ENCODE data around the gene SH3BGRL2.

SH3BGRL2 gene

DNA sequence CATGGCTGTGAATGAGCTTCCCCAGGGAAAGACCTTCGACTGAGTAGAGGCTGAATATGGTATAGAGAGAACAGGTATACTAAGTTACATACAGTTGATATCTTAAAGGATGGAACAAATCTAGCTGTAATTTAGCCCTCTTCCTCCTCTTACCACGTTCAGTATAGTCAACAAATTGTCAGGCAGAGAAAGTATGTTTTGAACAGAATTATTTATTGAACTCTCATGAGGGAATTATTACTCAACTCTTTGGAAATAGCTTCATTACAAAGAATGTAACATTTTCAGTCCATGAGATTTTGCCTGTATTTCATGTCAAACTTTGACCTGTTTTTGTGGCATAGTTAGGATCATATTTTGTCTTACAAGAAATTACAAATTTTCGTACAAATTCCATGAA lies 63.0 kb downstream of the SH3BGRL2 start:
- no peak for TF ChIP-seq RAD21 (IDR thresholded peaks at IDR 0.05; ENCODE audit: low read depth)
- TF ChIP-seq, protein P1, sequence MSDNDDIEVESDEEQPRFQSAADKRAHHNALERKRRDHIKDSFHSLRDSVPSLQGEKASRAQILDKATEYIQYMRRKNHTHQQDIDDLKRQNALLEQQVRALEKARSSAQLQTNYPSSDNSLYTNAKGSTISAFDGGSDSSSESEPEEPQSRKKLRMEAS (IDR thresholded peaks at IDR 0.05): no peak
- no peak for TF ChIP-seq EP300 (IDR thresholded peaks at IDR 0.05; ENCODE audit: borderline replicate concordance)
- no peak for TF ChIP-seq NFIC (IDR thresholded peaks at IDR 0.05)
- TF ChIP-seq, protein P2, sequence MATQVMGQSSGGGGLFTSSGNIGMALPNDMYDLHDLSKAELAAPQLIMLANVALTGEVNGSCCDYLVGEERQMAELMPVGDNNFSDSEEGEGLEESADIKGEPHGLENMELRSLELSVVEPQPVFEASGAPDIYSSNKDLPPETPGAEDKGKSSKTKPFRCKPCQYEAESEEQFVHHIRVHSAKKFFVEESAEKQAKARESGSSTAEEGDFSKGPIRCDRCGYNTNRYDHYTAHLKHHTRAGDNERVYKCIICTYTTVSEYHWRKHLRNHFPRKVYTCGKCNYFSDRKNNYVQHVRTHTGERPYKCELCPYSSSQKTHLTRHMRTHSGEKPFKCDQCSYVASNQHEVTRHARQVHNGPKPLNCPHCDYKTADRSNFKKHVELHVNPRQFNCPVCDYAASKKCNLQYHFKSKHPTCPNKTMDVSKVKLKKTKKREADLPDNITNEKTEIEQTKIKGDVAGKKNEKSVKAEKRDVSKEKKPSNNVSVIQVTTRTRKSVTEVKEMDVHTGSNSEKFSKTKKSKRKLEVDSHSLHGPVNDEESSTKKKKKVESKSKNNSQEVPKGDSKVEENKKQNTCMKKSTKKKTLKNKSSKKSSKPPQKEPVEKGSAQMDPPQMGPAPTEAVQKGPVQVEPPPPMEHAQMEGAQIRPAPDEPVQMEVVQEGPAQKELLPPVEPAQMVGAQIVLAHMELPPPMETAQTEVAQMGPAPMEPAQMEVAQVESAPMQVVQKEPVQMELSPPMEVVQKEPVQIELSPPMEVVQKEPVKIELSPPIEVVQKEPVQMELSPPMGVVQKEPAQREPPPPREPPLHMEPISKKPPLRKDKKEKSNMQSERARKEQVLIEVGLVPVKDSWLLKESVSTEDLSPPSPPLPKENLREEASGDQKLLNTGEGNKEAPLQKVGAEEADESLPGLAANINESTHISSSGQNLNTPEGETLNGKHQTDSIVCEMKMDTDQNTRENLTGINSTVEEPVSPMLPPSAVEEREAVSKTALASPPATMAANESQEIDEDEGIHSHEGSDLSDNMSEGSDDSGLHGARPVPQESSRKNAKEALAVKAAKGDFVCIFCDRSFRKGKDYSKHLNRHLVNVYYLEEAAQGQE (IDR thresholded peaks at IDR 0.05; ENCODE audit: low read depth): no peak
- TF ChIP-seq YY1 (IDR thresholded peaks at IDR 0.05; ENCODE audit: low read depth): no peak
- no peak for TF ChIP-seq TAF1 (IDR thresholded peaks at IDR 0.05; ENCODE audit: low read depth)
- TF ChIP-seq, protein P3, sequence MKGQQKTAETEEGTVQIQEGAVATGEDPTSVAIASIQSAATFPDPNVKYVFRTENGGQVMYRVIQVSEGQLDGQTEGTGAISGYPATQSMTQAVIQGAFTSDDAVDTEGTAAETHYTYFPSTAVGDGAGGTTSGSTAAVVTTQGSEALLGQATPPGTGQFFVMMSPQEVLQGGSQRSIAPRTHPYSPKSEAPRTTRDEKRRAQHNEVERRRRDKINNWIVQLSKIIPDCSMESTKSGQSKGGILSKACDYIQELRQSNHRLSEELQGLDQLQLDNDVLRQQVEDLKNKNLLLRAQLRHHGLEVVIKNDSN (IDR thresholded peaks at IDR 0.05): no peak
- TF ChIP-seq ZBTB7A (IDR thresholded peaks at IDR 0.05; ENCODE audit: low read depth): no peak

DNA sequence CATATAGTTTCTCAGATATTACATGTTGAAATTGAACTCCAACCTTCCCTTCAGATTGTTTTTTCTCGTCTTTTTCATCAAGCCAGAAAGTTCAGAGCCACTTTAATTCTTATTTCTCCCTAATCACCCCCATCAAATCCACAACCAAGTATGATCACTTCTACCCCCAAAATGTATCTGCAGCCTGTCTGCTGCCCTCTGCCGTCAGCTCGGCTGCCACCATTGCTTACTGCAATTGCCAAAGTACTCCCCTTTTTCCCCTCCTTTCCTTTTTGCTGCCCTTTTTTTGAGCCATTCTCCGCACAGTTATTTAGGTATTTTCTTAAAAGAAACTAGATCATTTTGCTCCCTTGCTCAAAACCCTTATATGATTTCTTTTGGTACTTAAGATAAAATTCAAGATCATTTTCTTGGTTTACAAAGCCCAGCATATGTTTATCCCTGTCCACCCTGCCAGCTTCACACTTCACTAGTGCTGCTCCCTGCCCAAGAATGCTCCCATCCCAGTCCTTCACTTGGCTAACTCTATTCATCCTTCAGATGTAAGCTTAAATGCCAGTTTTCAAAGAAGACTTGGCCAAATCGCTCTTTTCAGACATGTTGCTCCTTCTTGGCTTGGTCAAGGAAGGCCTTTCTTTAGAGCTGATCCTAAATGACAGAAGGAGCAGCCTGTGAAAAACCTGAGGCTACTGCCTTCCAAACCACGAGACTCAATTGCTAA lies 63.7 kb downstream of the SH3BGRL2 start:
- TF ChIP-seq CEBPB (IDR thresholded peaks at IDR 0.05) (no peak), FOXM1 (IDR thresholded peaks at IDR 0.05; ENCODE audit: borderline replicate concordance, low read depth) (no peak), TEAD4 (IDR thresholded peaks at IDR 0.05) (no peak), EP300 (IDR thresholded peaks at IDR 0.05; ENCODE audit: borderline replicate concordance) (no peak), NFIC (IDR thresholded peaks at IDR 0.05) (no peak), TAF1 (IDR thresholded peaks at IDR 0.05; ENCODE audit: low read depth) (no peak)
- TF ChIP-seq, protein P1 (IDR thresholded peaks at IDR 0.05): no peak

DNA sequence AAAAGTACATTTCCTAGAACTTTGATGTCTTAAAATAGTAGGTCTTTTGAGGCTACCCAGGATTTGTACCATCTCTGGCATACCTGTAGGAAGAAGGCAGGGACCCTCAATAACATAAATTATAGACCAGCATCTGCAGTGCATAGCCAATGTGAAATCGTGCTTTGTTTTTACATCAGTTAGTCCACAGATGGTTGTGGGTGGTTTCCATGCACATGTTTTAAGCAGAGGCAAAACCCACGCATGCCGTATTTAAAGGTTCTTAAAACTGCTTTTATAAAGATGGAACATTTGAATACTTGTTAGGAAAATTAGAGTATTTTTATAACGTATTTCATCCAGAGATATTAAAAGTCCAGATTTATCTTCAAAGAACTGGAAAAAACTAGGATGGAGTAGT lies 66.3 kb downstream of the SH3BGRL2 start:
- TF ChIP-seq CEBPB (IDR thresholded peaks at IDR 0.05) (no peak), FOXM1 (IDR thresholded peaks at IDR 0.05; ENCODE audit: borderline replicate concordance, low read depth) (no peak), RAD21 (IDR thresholded peaks at IDR 0.05; ENCODE audit: low read depth) (no peak), CREB1 (IDR thresholded peaks at IDR 0.05; ENCODE audit: low read depth) (no peak), TEAD4 (IDR thresholded peaks at IDR 0.05) (no peak), TCF12 (IDR thresholded peaks at IDR 0.05; ENCODE audit: low read depth) (no peak), TAF1 (IDR thresholded peaks at IDR 0.05; ENCODE audit: low read depth) (no peak), YY1 (IDR thresholded peaks at IDR 0.05; ENCODE audit: low read depth) (no peak), EGR1 (IDR thresholded peaks at IDR 0.05) (no peak), NFIC (IDR thresholded peaks at IDR 0.05) (no peak), ZBTB7A (IDR thresholded peaks at IDR 0.05; ENCODE audit: low read depth) (no peak), EP300 (IDR thresholded peaks at IDR 0.05; ENCODE audit: borderline replicate concordance) (no peak)
- TF ChIP-seq, protein P2 (IDR thresholded peaks at IDR 0.05; ENCODE audit: low read depth): no peak
- TF ChIP-seq, protein P3 (IDR thresholded peaks at IDR 0.05): no peak
- TF ChIP-seq, protein P1 (IDR thresholded peaks at IDR 0.05): no peak

DNA sequence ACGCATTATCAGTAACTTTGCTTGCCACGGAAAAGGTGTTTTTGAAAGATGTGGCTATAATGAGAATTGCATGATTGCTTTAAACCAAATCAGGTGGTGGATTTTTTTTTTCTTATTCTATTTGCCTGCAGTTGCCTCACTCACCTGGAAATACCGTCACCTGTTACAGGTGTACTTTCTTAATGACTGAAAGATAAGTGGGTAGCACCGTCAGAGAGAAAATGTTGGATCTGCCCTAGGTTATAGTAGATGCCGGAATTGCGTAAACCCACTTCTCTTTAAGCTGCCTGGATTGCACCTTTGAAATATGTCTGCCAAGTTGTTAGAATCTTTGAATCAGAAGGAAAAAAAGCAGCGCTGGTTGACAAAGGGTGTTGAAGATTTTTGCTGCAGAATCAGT lies 68.5 kb downstream of the SH3BGRL2 start:
- TF ChIP-seq ZBTB7A (IDR thresholded peaks at IDR 0.05; ENCODE audit: low read depth) (no peak), CREB1 (IDR thresholded peaks at IDR 0.05; ENCODE audit: low read depth) (no peak), NFIC (IDR thresholded peaks at IDR 0.05) (no peak), TAF1 (IDR thresholded peaks at IDR 0.05; ENCODE audit: low read depth) (no peak), TCF12 (IDR thresholded peaks at IDR 0.05; ENCODE audit: low read depth) (no peak), TEAD4 (IDR thresholded peaks at IDR 0.05) (no peak), EGR1 (IDR thresholded peaks at IDR 0.05) (no peak), FOXM1 (IDR thresholded peaks at IDR 0.05; ENCODE audit: borderline replicate concordance, low read depth) (no peak), YY1 (IDR thresholded peaks at IDR 0.05; ENCODE audit: low read depth) (no peak), EP300 (IDR thresholded peaks at IDR 0.05; ENCODE audit: borderline replicate concordance) (no peak), CEBPB (IDR thresholded peaks at IDR 0.05) (no peak), RAD21 (IDR thresholded peaks at IDR 0.05; ENCODE audit: low read depth) (no peak)
- TF ChIP-seq, protein P2 (IDR thresholded peaks at IDR 0.05; ENCODE audit: low read depth): no peak
- TF ChIP-seq, protein P1 (IDR thresholded peaks at IDR 0.05): no peak
- TF ChIP-seq, protein P3 (IDR thresholded peaks at IDR 0.05): no peak

Measured in Ishikawa (cell line).